ENCODE results near the gene FBXO15.

DNA sequence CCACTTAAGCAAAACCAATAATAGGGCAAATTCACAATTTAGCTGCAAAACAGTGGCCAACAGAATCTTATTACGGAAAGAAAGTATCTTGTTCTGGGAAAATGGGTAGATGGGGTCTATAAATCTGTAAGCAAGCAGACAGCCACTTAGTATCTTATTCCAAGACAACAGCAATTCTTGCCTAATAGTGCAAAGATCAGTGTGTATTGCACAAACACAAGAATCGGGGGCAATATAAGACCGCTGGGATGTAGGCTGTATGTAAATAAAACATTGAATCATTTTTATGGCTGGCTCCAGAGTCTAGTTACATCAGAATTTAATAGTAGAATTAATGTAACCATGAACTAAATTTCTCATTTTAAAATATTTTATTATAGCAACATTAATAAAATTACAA, 85.6 kb downstream of the FBXO15 start:
- TF ChIP-seq, protein P1, sequence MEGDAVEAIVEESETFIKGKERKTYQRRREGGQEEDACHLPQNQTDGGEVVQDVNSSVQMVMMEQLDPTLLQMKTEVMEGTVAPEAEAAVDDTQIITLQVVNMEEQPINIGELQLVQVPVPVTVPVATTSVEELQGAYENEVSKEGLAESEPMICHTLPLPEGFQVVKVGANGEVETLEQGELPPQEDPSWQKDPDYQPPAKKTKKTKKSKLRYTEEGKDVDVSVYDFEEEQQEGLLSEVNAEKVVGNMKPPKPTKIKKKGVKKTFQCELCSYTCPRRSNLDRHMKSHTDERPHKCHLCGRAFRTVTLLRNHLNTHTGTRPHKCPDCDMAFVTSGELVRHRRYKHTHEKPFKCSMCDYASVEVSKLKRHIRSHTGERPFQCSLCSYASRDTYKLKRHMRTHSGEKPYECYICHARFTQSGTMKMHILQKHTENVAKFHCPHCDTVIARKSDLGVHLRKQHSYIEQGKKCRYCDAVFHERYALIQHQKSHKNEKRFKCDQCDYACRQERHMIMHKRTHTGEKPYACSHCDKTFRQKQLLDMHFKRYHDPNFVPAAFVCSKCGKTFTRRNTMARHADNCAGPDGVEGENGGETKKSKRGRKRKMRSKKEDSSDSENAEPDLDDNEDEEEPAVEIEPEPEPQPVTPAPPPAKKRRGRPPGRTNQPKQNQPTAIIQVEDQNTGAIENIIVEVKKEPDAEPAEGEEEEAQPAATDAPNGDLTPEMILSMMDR (conservative IDR thresholded peaks at IDR 0.05 in 1 of 2, IDR thresholded peaks at IDR 0.05 in 1 of 2; ENCODE audit: low read depth in 1 of 2, low read length in 2 of 2) = no peak
- TF ChIP-seq EZH2 (IDR thresholded peaks at IDR 0.05; ENCODE audit: low read length, missing control alignments) = no peak

Data from fibroblast of lung (primary cell).